ENCODE data around the gene DTX4. TPM values are rescaled to one million over a fixed set of nuclear protein-coding genes. Genes with fewer than 3 reads are reported as not detected.

Gene DTX4
- total RNA-seq, 2 experiments from 2014 or later, result 0.93 to 1.0 TPM

- H3K36me3 ChIP-seq (ENCODE audit: insufficient read depth, low read length), result no peaks in the 10 kb centered on the region
- no peaks in the 10 kb centered on the region for H3K9me3 ChIP-seq (ENCODE audit: control insufficient read depth in 1 of 2, insufficient read depth in 1 of 2, low read length in 2 of 2)
- H3K9me3 Mint-ChIP-seq, result no peaks in the 10 kb centered on the region
- no peak overlapping the region for H3K27ac ChIP-seq (ENCODE audit: low read depth in 1 of 2, low read length in 2 of 2)
- peaks cover 2% of the 10 kb centered on the region for H3K4me1 Mint-ChIP-seq (ENCODE audit: low read depth)
- no peaks in the 10 kb centered on the region for H3K27me3 Mint-ChIP-seq
- H3K4me3 ChIP-seq (ENCODE audit: low read length), result no peak overlapping the region
- H3K27ac Mint-ChIP-seq, result no peak overlapping the region
- CTCF ChIA-PET, result interaction anchor here (0.8 to 1.5 kb wide), 2 partner anchors 10 to 33 kb away, joined by 4 read pairs; no protein-coding TSS in a partner anchor
- no peak for TF ChIP-seq CTCF (IDR thresholded peaks at IDR 0.05)
- H3K4me1 ChIP-seq (ENCODE audit: insufficient read depth, low read length), result no peaks in the 10 kb centered on the region
- H3K4me3 Mint-ChIP-seq, result no peak overlapping the region
- DNase-seq (peak in 3 of 14 experiments; percentile 16 to 62 (median 52)), ATAC-seq (ENCODE audit: poor library complexity) (no peak)
- H3K27me3 ChIP-seq (ENCODE audit: control insufficient read depth in 1 of 2, insufficient read depth in 2 of 2, low read length in 2 of 2), result no peaks in the 10 kb centered on the region
- no peaks in the 10 kb centered on the region for H3K36me3 Mint-ChIP-seq (ENCODE audit: low read depth)
- intact Hi-C loops (cut with DNase I, micrococcal nuclease), result no loop called here
- POLR2A ChIA-PET, result interaction anchor here (0.5 kb wide), 1 partner anchor 8 kb away, joined by 3 read pairs; no protein-coding TSS in a partner anchor
These were observed 50.6 kb downstream of the DTX4 start for GRCh38 chr11:59222464-59223060.

GRCh38 chr11:59223177-59223576 is 51.2 kb downstream of the DTX4 start:
- Histone ChIP-seq H3K4me3 (ENCODE audit: low read length) (no peak overlapping the region), H3K4me1 (ENCODE audit: insufficient read depth, low read length) (no peaks in the 10 kb centered on the region), H3K36me3 (ENCODE audit: insufficient read depth, low read length) (no peaks in the 10 kb centered on the region), H3K27me3 (ENCODE audit: control insufficient read depth in 1 of 2, insufficient read depth in 2 of 2, low read length in 2 of 2) (no peaks in the 10 kb centered on the region), H3K9me3 (ENCODE audit: control insufficient read depth in 1 of 2, insufficient read depth in 1 of 2, low read length in 2 of 2) (no peaks in the 10 kb centered on the region), H3K27ac (ENCODE audit: low read depth in 1 of 2, low read length in 2 of 2) (no peak overlapping the region)
- ChIA-PET POLR2A (interaction anchor here (0.5 kb wide), 1 partner anchor 8 kb away, joined by 3 read pairs; no protein-coding TSS in a partner anchor), CTCF (interaction anchor here (0.8 to 1.5 kb wide), 2 partner anchors 10 to 33 kb away, joined by 4 read pairs; no protein-coding TSS in a partner anchor)
- TF ChIP-seq CTCF (IDR thresholded peaks at IDR 0.05), result no peak
- Mint-ChIP-seq H3K27me3 (no peaks in the 10 kb centered on the region), H3K9me3 (no peaks in the 10 kb centered on the region), H3K4me3 (no peak overlapping the region), H3K4me1 (ENCODE audit: low read depth) (no peaks in the 10 kb centered on the region), H3K36me3 (ENCODE audit: low read depth) (no peaks in the 10 kb centered on the region), H3K27ac (no peak overlapping the region)
- ATAC-seq (ENCODE audit: poor library complexity) (no peak), DNase-seq (no peak)
- intact Hi-C loops (cut with DNase I, micrococcal nuclease), result no loop called here

DNA sequence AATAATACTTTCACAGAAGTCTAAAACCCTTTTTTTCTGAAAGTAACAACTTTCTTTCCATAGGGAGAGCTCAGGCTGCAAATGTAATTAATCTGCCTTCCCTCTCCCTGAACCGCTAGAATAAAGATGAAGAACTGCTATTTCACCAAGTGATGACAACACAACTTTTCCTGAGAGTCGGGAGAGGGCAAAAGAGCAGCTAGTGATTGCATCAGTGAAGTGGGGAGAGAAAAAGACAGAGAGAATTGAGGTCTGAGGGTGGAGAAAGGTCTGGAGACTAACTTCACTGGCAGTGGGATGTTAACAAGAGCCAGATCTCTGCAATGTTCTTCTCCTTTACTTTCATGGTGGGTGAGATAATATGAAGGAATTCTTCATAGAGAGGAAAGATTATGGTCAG is 51.7 kb downstream of the DTX4 start:
- H3K36me3 Mint-ChIP-seq (ENCODE audit: low read depth), result no peaks in the 10 kb centered on the region
- H3K4me1 Mint-ChIP-seq (ENCODE audit: low read depth), result no peaks in the 10 kb centered on the region
- ChIA-PET POLR2A (no interaction called here), CTCF (no interaction called here)
- intact Hi-C loops (cut with DNase I, micrococcal nuclease), result no loop called here
- no peak for DNase-seq
- H3K4me3 Mint-ChIP-seq, result no peak overlapping the region
- no peaks in the 10 kb centered on the region for H3K4me1 ChIP-seq (ENCODE audit: insufficient read depth, low read length)
- H3K4me3 ChIP-seq (ENCODE audit: low read length), result no peak overlapping the region
- no peaks in the 10 kb centered on the region for H3K27me3 ChIP-seq (ENCODE audit: control insufficient read depth in 1 of 2, insufficient read depth in 2 of 2, low read length in 2 of 2)
- no peaks in the 10 kb centered on the region for H3K9me3 Mint-ChIP-seq
- no peaks in the 10 kb centered on the region for H3K27me3 Mint-ChIP-seq
- H3K27ac ChIP-seq (ENCODE audit: low read depth in 1 of 2, low read length in 2 of 2), result no peak overlapping the region
- no peak for ATAC-seq (ENCODE audit: poor library complexity)
- no peaks in the 10 kb centered on the region for H3K9me3 ChIP-seq (ENCODE audit: control insufficient read depth in 1 of 2, insufficient read depth in 1 of 2, low read length in 2 of 2)
- no peak overlapping the region for H3K27ac Mint-ChIP-seq
- no peak for TF ChIP-seq CTCF (IDR thresholded peaks at IDR 0.05)
- H3K36me3 ChIP-seq (ENCODE audit: insufficient read depth, low read length), result no peaks in the 10 kb centered on the region
